Adrenal gland (tissue), 12 donors: ENCODE data around the gene NBAS. TPM values are rescaled to one million over a fixed set of nuclear protein-coding genes. Genes with fewer than 3 reads are reported as not detected.

Experiments
- DNase-seq, 7 donors: peaks; one replicate each; pipeline ENCODE4 v3.0.0-alpha.2; 2019 to 2020
- H3K27ac ChIP-seq, 5 donors: fragments of 200-600 bp; sonication (generic) in 4 of 5; 1 replicate in 3 of 5; 2 replicates in 2 of 5; pipeline versions ENCODE4 v1.5.1 to v1.8.0; 2016 to 2020; ENCODE audit warnings: mild to moderate bottlenecking in 1 of 5
- H3K27me3 ChIP-seq: fragments of 200-600 bp; 2 replicates; pipeline ENCODE4 v1.8.0; 2021
- H3K36me3 ChIP-seq, 2 donors: fragments of 200-600 bp; replicated peaks in 1 of 2; 1 replicate in 1 of 2; 2 replicates in 1 of 2; pipeline versions ENCODE4 v1.5.1 to v1.8.0; 2018 to 2022
- H3K4me1 ChIP-seq, 2 donors: fragments of 200-600 bp; replicated peaks in 1 of 2; 1 replicate in 1 of 2; 2 replicates in 1 of 2; pipeline versions ENCODE4 v1.5.1 to v1.8.0; 2018 to 2021
- H3K4me3 ChIP-seq, 4 donors: fragments of 200-600 bp; sonication (generic) in 3 of 4; one replicate each; pipeline ENCODE4 v1.5.1; 2016 to 2018
- H3K9me3 ChIP-seq, 3 donors: fragments of 200-600 bp; sonication (generic) in 1 of 3; replicated peaks in 1 of 3; 1 replicate in 2 of 3; 2 replicates in 1 of 3; pipeline versions ENCODE4 v1.5.1 to v1.8.0; 2016 to 2021
- CTCF ChIP-seq, 6 experiments: fragments of 450-650 bp in 4 of 6; fragments of 200-600 bp in 2 of 6; sonication (generic) in 1 of 6; IDR thresholded peaks; 1 replicate in 5 of 6; 2 replicates in 1 of 6; pipeline versions ENCODE4 v1.5.1 to v1.8.0; 2016 to 2021; ENCODE audit warnings: antibody characterized with exemption in 6 of 6, mild to moderate bottlenecking in 2 of 6, moderate library complexity in 1 of 6
- POLR2A ChIP-seq, 2 donors: fragments of 450-650 bp; IDR thresholded peaks; one replicate each; pipeline ENCODE4 v1.6.1; 2017; ENCODE audit warnings: antibody characterized with exemption in 2 of 2, mild to moderate bottlenecking in 2 of 2, moderate library complexity in 1 of 2
- WGBS, 4 donors: extraction: QIAGEN DNeasy Blood & Tissue Kit in 2 of 4; methylation state at CpG; one replicate each; pipeline versions ENCODE4 v1.1.5 to v1.1.7; 2013 to 2017; 5-methylcytosine and 5-hydroxymethylcytosine counted together
- intact Hi-C, 2 donors: fragments of 100-400 bp; cut with DNase I; formaldehyde crosslinking; loops; one replicate each; pipeline versions ENCODE4 v1.14.1 to v1.15.0; 2022 to 2023
- polyA plus RNA-seq, 3 donors: library from polyadenylated mRNA; stranded (reverse); fragments of 200-250 nt in 2 of 3; fragments of 350-450 nt in 1 of 3; fragmentation: Illumina TruSeq in 1 of 3; extraction: RNeasy Lipid Tissue Mini Kit (QIAGEN cat#74804) in 1 of 3; gene quantifications; one replicate each; pipeline ENCODE4 v1.2.3, GENCODE V29; 2013 to 2014
- total RNA-seq, 9 donors: library from RNA; depleted of rRNA in 4 of 9; stranded (reverse); fragments of >200 nt in 4 of 9; fragments of 120-200 nt in 1 of 9; fragmentation: NEBNext Ultra II Directional in 1 of 9; extraction: Animal tissue kit (Norgen Biotek cat#: 25700) in 1 of 9; gene quantifications; one replicate each; pipeline versions ENCODE4 v1.1.0 to v1.2.4, GENCODE V29; 2013 to 2023
- donor health status: healthy with polysubstance abuse.
- donor health status: Bipolar disorder and iron deficiency.
- donor health status: DM: yes; HTN: yes; CAD: no.
- donor health status: DM: no; HTN: no; CAD: no.
- donor health status: DM: no; HTN: no; CAD: no.
- donor health status: DM: yes; HTN: yes; CAD: no.

The NBAS gene
- total and polyA plus RNA-seq, 12 donors: 22.0 to 62.4 (median 46.2) TPM

GRCh38 chr2:15279201-15279876 is 281.8 kb downstream of the NBAS start:
- TF ChIP-seq POLR2A (IDR thresholded peaks at IDR 0.05) (no peak), CTCF (IDR thresholded peaks at IDR 0.05) (no peak)

GRCh38 chr2:15278296-15278695 is 282.8 kb downstream of the NBAS start:
- H3K27me3 ChIP-seq: no peaks in the 10 kb centered on the region
- no peak overlapping the region for H3K27ac ChIP-seq
- no peaks in the 10 kb centered on the region for H3K9me3 ChIP-seq
- no peak for DNase-seq
- peaks cover 0 to 12% of the 10 kb centered on the region in 2 donors for H3K36me3 ChIP-seq
- intact Hi-C loops: no loop called here
- no peak for TF ChIP-seq POLR2A (IDR thresholded peaks at IDR 0.05)
- TF ChIP-seq CTCF (IDR thresholded peaks at IDR 0.05): no peak
- no peaks in the 10 kb centered on the region for H3K4me1 ChIP-seq
- WGBS, 4 donors: 85 to 95% (median 92%) methylated on average over 3 of the region's 3 CpGs
- H3K4me3 ChIP-seq: no peak overlapping the region

More at GRCh38 chr2:15279201-15279876, 281.8 kb downstream of the NBAS start:
- H3K4me3 ChIP-seq: no peak overlapping the region
- DNase-seq: no peak
- H3K27me3 ChIP-seq: no peaks in the 10 kb centered on the region
- H3K36me3 ChIP-seq: peaks cover 0 to 12% of the 10 kb centered on the region in 2 donors
- no peaks in the 10 kb centered on the region for H3K4me1 ChIP-seq
- intact Hi-C loops: no loop called here
- WGBS, 4 donors: 80 to 86% (median 83%) methylated on average over 2 of the region's 2 CpGs
- H3K9me3 ChIP-seq: no peaks in the 10 kb centered on the region
- H3K27ac ChIP-seq: no peak overlapping the region

GRCh38 chr2:15275346-15275745 is 285.8 kb downstream of the NBAS start:
- WGBS, 4 donors: 89 to 100% (median 94%) methylated on average over 2 of the region's 2 CpGs
- TF ChIP-seq CTCF (IDR thresholded peaks at IDR 0.05) (no peak), POLR2A (IDR thresholded peaks at IDR 0.05) (no peak)
- H3K27me3 ChIP-seq: no peaks in the 10 kb centered on the region
- no peaks in the 10 kb centered on the region for H3K4me1 ChIP-seq
- no peak for DNase-seq
- no peaks in the 10 kb centered on the region for H3K9me3 ChIP-seq
- peaks cover 0 to 12% of the 10 kb centered on the region in 2 donors for H3K36me3 ChIP-seq
- intact Hi-C loops: no loop called here
- H3K27ac ChIP-seq: no peak overlapping the region
- H3K4me3 ChIP-seq: no peak overlapping the region

- no peak overlapping the region for H3K27ac ChIP-seq
- intact Hi-C loops: no loop called here
These were observed 287.7 kb downstream of the NBAS start for GRCh38 chr2:15273452-15273851.

More at GRCh38 chr2:15273452-15273851, 287.7 kb downstream of the NBAS start:
- Histone ChIP-seq H3K4me1 (no peaks in the 10 kb centered on the region), H3K27me3 (no peaks in the 10 kb centered on the region), H3K36me3 (peaks cover 0 to 12% of the 10 kb centered on the region in 2 donors), H3K9me3 (no peaks in the 10 kb centered on the region), H3K4me3 (no peak overlapping the region)
- 70 to 100% (median 90%) methylated on average over 1 of the region's 1 CpG for WGBS, 4 donors
- no peak for DNase-seq
- no peak for TF ChIP-seq CTCF (IDR thresholded peaks at IDR 0.05)
- no peak for TF ChIP-seq POLR2A (IDR thresholded peaks at IDR 0.05)
